GM12878 (cell line): Measurements from ENCODE around the gene PRKCE.

Experiments used
- ATF7 ChIP-seq: fragments of 450-650 bp; IDR thresholded peaks from 2 replicates; pipeline ENCODE4 v1.6.1; 2016; ENCODE audit warnings: low read depth, mild to moderate bottlenecking
- BACH1 ChIP-seq: fragments of 450-650 bp; IDR thresholded peaks from 2 replicates; pipeline ENCODE4 v1.6.1; 2017; ENCODE audit warnings: mild to moderate bottlenecking, borderline replicate concordance
- GABPA ChIP-seq: IDR thresholded peaks from 2 replicates; pipeline ENCODE4 v1.6.1; 2014; ENCODE audit warnings: antibody characterized with exemption, low read depth, mild to moderate bottlenecking, inconsistent platforms
- HCFC1 ChIP-seq: fragments of 150-350 bp; IDR thresholded peaks from 2 replicates; pipeline ENCODE4 v1.6.1; 2014; ENCODE audit warnings: low read length
- RAD21 ChIP-seq: IDR thresholded peaks from 2 replicates; pipeline ENCODE4 v1.6.1; 2011; ENCODE audit warnings: mild to moderate bottlenecking, low read depth, low read length, moderate library complexity; ENCODE audit not compliant: insufficient read depth
- RCOR1 ChIP-seq: conservative IDR thresholded peaks from 2 replicates; pipeline ENCODE4 v1.6.1; 2012; ENCODE audit warnings: low read depth, low read length, improper control_type of control experiment
- TAF1 ChIP-seq: IDR thresholded peaks from 2 replicates; pipeline ENCODE4 v1.6.1; 2011; ENCODE audit warnings: mild to moderate bottlenecking, low read depth, low read length, borderline replicate concordance
- YY1 ChIP-seq: IDR thresholded peaks from 2 replicates; pipeline ENCODE4 v1.6.1; 2011; ENCODE audit warnings: low read depth, mild to moderate bottlenecking, low read length

- TF ChIP-seq BACH1 (no peak), RAD21 (no peak), YY1 (no peak), HCFC1 (no peak), GABPA (no peak), RCOR1 (no peak), ATF7 (no peak), TAF1 (no peak)
Observed at GRCh38 chr2:46024146-46024779, 372.8 kb downstream of the PRKCE start.
